Large intestine (tissue), 3 donors: ENCODE results near the gene RAB44. TPM values are rescaled to one million over a fixed set of nuclear protein-coding genes. Genes with fewer than 3 reads are reported as not detected.

Experiments
- DNase-seq, 2 donors: peaks; one replicate each; pipeline versions ENCODE4 v3.0.0 to v3.0.0-alpha.2; 2013
- H3K27ac ChIP-seq: one replicate; pipeline ENCODE4 v1.5.1; 2013; ENCODE audit warnings: low read length
- H3K27me3 ChIP-seq: 2 replicates; pipeline ENCODE4 v1.6.1; 2013; ENCODE audit warnings: low read length; ENCODE audit not compliant: control insufficient read depth, insufficient read depth
- H3K36me3 ChIP-seq: 2 replicates; pipeline ENCODE4 v1.6.1; 2013; ENCODE audit warnings: low read length; ENCODE audit not compliant: control insufficient read depth, insufficient read depth
- H3K4me1 ChIP-seq: one replicate; pipeline ENCODE4 v1.6.1; 2013; ENCODE audit warnings: low read length; ENCODE audit not compliant: control insufficient read depth, insufficient read depth
- H3K4me3 ChIP-seq: one replicate; pipeline ENCODE4 v1.5.1; 2013; ENCODE audit warnings: low read length
- H3K9me3 ChIP-seq: one replicate; pipeline ENCODE4 v1.6.1; 2013; ENCODE audit warnings: mild to moderate bottlenecking, low read depth, low read length, moderate library complexity; ENCODE audit not compliant: control insufficient read depth
- WGBS: methylation state at CpG from one replicate; pipeline ENCODE4 v1.1.5; 2013; ENCODE audit warnings: low lambda C conversion rate; ENCODE audit not compliant: insufficient coverage; 5-methylcytosine and 5-hydroxymethylcytosine counted together
- polyA plus RNA-seq: library from polyadenylated mRNA; unstranded; fragments of 120-200 nt; gene quantifications from one replicate; pipeline ENCODE4 v1.2.1, GENCODE V29; 2013

RAB44 gene
- polyA plus RNA-seq, 1 donor = 0.04 TPM

GRCh38 chr6:36657942-36658544, 39.6 kb upstream of the RAB44 start:
- no CpG with 5 or more reads among the region's 1 CpG for WGBS
- DNase-seq = no peak
- H3K4me3 ChIP-seq = no peak overlapping the region
- H3K9me3 ChIP-seq = no peaks in the 10 kb centered on the region
- no peak overlapping the region for H3K27ac ChIP-seq
- H3K27me3 ChIP-seq = no peaks in the 10 kb centered on the region
- H3K36me3 ChIP-seq = no peaks in the 10 kb centered on the region
- H3K4me1 ChIP-seq = peaks cover 25% of the 10 kb centered on the region

GRCh38 chr6:36659271-36659670, 38.4 kb upstream of the RAB44 start:
- H3K36me3 ChIP-seq = no peaks in the 10 kb centered on the region
- H3K27me3 ChIP-seq = no peaks in the 10 kb centered on the region
- H3K9me3 ChIP-seq = no peaks in the 10 kb centered on the region
- H3K4me3 ChIP-seq = no peak overlapping the region
- DNase-seq = no peak
- no CpG with 5 or more reads among the region's 1 CpG for WGBS
- H3K27ac ChIP-seq = no peak overlapping the region
- peaks cover 28% of the 10 kb centered on the region for H3K4me1 ChIP-seq

- Histone ChIP-seq H3K9me3 (no peaks in the 10 kb centered on the region), H3K4me1 (peaks cover 28% of the 10 kb centered on the region), H3K36me3 (no peaks in the 10 kb centered on the region), H3K4me3 (peak overlapping the region; percentile 27), H3K27ac (no peak overlapping the region), H3K27me3 (no peaks in the 10 kb centered on the region)
- peak in 1 of 2 donors; percentile 81 for DNase-seq
- no CpG with 5 or more reads among the region's 44 CpGs for WGBS
Observed at GRCh38 chr6:36660771-36661471, 36.7 kb upstream of the RAB44 start.

- Histone ChIP-seq H3K36me3 (no peaks in the 10 kb centered on the region), H3K27ac (no peak overlapping the region), H3K4me3 (no peak overlapping the region), H3K27me3 (no peaks in the 10 kb centered on the region), H3K4me1 (peaks cover 34% of the 10 kb centered on the region), H3K9me3 (no peaks in the 10 kb centered on the region)
- WGBS = no CpG with 5 or more reads among the region's 5 CpGs
- DNase-seq = no peak
Observed at GRCh38 chr6:36662380-36662779, 35.2 kb upstream of the RAB44 start.

GRCh38 chr6:36662827-36663256, 34.8 kb upstream of the RAB44 start:
- no peak overlapping the region for H3K27ac ChIP-seq
- DNase-seq = peak in 1 of 2 donors; percentile 74
- H3K27me3 ChIP-seq = no peaks in the 10 kb centered on the region
- H3K4me1 ChIP-seq = peaks cover 29% of the 10 kb centered on the region
- H3K4me3 ChIP-seq = no peak overlapping the region
- H3K36me3 ChIP-seq = no peaks in the 10 kb centered on the region
- no CpG with 5 or more reads among the region's 6 CpGs for whole genome bisulfite sequencing
- H3K9me3 ChIP-seq = no peaks in the 10 kb centered on the region

GRCh38 chr6:36663504-36664446, 33.9 kb upstream of the RAB44 start:
- no peak for DNase-seq
- Histone ChIP-seq H3K36me3 (no peaks in the 10 kb centered on the region), H3K27me3 (no peaks in the 10 kb centered on the region), H3K4me1 (peaks cover 23% of the 10 kb centered on the region), H3K4me3 (no peak overlapping the region), H3K9me3 (no peaks in the 10 kb centered on the region), H3K27ac (no peak overlapping the region)
- WGBS = 73% methylated on average over 2 of the region's 4 CpGs

- no CpG with 5 or more reads among the region's 4 CpGs for WGBS
- H3K4me1 ChIP-seq = peaks cover 29% of the 10 kb centered on the region
- DNase-seq = no peak
- H3K4me3 ChIP-seq = no peak overlapping the region
- no peaks in the 10 kb centered on the region for H3K36me3 ChIP-seq
- H3K9me3 ChIP-seq = no peaks in the 10 kb centered on the region
- H3K27ac ChIP-seq = no peak overlapping the region
- no peaks in the 10 kb centered on the region for H3K27me3 ChIP-seq
Observed at GRCh38 chr6:36665180-36665579, 32.4 kb upstream of the RAB44 start.

- no peak for DNase-seq
- WGBS = no CpG with 5 or more reads among the region's 2 CpGs
- no peaks in the 10 kb centered on the region for H3K27me3 ChIP-seq
Observed at GRCh38 chr6:36666287-36666686, 31.3 kb upstream of the RAB44 start.

GRCh38 chr6:36666826-36667591, 30.6 kb upstream of the RAB44 start:
- H3K4me3 ChIP-seq = no peak overlapping the region
- H3K36me3 ChIP-seq = no peaks in the 10 kb centered on the region
- WGBS = no CpG with 5 or more reads among the region's 9 CpGs
- H3K27ac ChIP-seq = peak overlapping the region; percentile 37
- peaks cover 36% of the 10 kb centered on the region for H3K4me1 ChIP-seq
- H3K27me3 ChIP-seq = no peaks in the 10 kb centered on the region
- H3K9me3 ChIP-seq = no peaks in the 10 kb centered on the region
- peak in 1 of 2 donors; percentile 56 for DNase-seq

More at GRCh38 chr6:36666287-36666686, 31.3 kb upstream of the RAB44 start:
- Histone ChIP-seq H3K4me3 (no peak overlapping the region), H3K36me3 (no peaks in the 10 kb centered on the region), H3K9me3 (no peaks in the 10 kb centered on the region), H3K4me1 (peaks cover 30% of the 10 kb centered on the region), H3K27ac (no peak overlapping the region)

GRCh38 chr6:36668591-36668990, 29.0 kb upstream of the RAB44 start:
- DNase-seq = no peak
- 100% methylated on average over 1 of the region's 7 CpGs for WGBS
- H3K27ac ChIP-seq = no peak overlapping the region
- peaks cover 31% of the 10 kb centered on the region for H3K4me1 ChIP-seq
- H3K4me3 ChIP-seq = no peak overlapping the region
- H3K36me3 ChIP-seq = no peaks in the 10 kb centered on the region
- H3K9me3 ChIP-seq = no peaks in the 10 kb centered on the region
- no peaks in the 10 kb centered on the region for H3K27me3 ChIP-seq
